ENCODE results near the gene PSD.

Gene PSD

DNA sequence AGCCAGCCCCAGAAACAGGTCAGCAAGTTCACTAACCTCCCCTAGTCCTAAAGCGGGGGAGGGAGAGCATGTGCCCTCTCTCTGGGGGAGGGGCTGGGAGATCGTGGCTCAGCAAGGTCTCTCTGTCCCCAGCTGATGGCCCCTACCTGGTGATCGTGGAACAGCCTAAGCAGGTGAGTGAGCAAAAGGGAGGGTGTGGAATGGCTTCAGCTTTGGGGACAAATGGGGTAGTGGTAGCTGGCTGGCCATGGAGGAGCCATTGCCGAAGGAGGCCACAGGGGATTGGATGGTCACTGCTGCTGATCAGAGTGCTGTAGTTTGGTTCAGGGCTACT, 22.3 kb downstream of the PSD start:
- in situ Hi-C loops (cut with MboI; ENCODE audit: low pct_unique_long_range_greater_than_20kb, low sequenced_read_pairs) = no loop called here

DNA sequence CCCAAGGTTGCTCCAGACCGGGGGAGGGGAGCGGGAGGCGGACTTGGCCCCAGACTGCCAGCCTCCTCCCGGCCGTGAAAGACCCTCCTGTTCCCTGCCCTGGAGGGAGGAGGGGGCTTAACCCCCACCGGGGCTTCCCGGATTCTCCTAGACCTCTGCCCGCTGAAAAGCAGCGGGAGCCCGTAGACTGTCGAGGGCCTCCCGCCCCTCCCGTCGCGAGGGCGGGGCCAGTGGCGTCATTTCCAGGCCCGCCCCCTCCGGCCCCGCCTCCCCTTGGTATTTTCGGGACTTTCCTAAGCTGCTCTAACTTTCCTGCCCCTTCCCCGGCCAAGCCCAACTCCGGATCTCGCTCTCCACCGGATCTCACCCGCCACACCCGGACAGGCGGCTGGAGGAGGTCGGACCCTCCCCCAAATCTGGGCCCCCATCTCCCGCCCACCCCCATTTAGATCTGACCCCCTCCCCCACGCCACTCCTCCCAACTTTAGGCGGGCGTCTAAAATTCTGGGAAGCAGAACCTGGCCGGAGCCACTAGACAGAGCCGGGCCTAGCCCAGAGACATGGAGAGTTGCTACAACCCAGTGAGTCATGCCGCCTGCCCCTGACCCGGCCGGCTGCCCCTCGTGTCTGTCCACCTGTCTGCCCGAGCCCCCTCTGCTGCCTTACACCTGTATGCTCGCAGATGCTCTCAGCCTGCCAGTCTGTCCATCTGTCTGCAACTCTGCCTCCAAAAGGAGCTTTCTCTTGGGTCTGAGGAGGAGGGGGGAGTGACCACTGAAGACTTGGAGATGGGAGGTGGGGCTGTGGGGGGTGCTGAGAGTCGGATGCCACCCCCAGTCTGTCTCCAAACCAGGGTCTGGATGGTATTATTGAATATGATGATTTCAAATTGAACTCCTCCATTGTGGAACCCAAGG, 22.9 kb downstream of the PSD start, which contains the start of gene NFKB2:
NFKB2 (plus strand) TSS at position 306 of the 917 bp plus-strand sequence; CDS start at position 561, 255 bp downstream.
- in situ Hi-C loops (cut with MboI; ENCODE audit: low pct_unique_long_range_greater_than_20kb, low sequenced_read_pairs) = no loop called here
- DNase-seq = peak; percentile 81

More for the DNA sequence above, 22.3 kb downstream of the PSD start:
- no peak for DNase-seq

DNA sequence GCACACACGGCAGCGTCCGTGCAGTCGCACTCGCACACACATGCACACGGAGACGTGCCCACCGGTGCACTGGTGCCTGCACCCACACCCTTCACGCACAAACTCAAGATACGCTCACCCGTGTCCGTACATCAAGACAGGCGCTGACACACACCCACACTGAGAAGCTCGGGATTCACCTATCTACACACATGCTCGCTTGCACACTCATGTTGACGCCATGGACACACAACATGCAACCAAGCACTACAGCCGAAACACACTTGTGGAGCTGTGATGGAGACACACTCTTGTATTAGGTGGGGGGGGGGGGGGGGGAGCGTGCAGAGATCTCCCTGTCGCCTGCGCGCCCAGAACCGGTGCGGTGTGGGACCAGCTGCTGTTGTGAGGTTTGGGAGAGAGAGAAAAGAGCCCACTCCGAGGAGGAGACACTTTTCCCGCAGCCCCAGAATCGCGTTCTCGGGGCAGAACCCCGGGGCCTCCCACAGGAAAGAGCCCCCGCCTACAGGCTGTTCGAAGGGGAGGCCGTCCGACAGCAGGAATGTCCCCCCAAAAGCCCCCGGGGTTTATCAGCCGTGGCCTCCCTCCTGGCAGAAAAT, 23.7 kb downstream of the PSD start:
- in situ Hi-C loops (cut with MboI; ENCODE audit: low pct_unique_long_range_greater_than_20kb, low sequenced_read_pairs) = no loop called here
- DNase-seq = peak; percentile 53

DNA sequence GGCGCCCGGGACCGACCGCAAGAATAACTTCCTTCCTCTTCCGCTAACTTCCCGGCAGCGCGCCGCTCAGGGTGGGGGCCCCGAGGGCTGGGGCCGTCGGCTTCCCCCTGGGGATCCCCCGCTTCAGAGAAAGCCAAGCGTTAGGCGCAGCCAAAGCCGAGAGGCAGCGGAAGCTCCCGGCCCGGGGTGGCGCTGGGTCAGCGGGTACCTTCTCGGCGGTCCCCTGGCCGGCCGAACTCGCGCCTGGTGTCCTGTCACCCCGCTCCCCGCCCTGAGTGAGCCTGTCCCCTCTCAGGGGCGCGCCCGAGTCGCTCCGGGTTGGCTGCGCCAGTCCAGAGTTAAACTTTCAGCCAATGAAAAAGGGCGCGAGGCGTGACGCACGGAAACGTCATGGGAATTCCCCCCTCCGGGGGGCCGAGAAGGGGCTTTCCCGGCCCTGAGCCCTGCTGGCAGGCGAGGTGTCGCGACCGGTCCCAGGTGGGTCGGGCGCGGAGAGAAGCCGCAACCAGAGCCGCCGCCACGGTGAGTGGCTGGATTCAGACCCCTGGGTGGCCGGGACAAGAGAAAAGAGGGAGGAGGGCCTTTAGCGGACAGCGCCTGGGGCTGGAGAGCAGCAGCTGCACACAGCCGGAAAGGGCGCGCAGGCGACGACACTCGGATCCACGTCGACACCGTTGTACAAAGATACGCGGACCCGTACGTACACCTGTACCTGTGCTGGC, 24.3 kb downstream of the PSD start:
- DNase-seq = peak; percentile 94
- in situ Hi-C loops (cut with MboI; ENCODE audit: low pct_unique_long_range_greater_than_20kb, low sequenced_read_pairs) = no loop called here

DNA sequence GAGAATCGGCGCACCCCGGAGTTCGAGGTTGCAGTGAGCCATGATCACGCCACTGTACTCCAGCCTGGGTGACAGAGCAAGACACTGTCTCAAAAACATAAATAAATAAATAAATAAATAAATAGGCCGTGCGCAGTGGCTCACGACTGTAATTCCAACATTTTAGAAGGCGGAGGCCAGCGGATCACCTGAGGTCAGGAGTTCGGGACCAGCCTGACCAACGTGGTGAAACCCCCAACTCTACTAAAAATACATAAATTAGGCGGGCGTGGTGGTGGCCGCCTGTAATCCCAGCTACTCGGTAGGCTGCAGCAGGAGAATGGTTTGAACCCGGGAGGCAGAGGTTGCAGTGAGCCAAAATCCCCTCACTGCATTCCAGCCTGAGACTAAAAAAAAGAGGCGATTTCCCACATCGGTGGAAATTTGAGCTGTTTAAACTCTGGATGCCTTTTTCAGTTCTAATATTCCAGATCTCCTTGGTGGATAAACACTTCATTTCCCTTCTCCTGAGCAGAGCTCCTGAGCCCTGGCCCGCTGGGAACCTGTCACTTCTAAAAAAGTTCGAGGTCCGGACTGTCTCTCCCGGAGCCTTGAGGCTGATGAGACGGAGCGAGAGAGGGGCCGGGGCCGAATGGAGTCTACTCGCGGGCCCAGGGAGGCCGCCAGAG, 25.0 kb downstream of the PSD start:
- in situ Hi-C loops (cut with MboI; ENCODE audit: low pct_unique_long_range_greater_than_20kb, low sequenced_read_pairs) = no loop called here

DNA sequence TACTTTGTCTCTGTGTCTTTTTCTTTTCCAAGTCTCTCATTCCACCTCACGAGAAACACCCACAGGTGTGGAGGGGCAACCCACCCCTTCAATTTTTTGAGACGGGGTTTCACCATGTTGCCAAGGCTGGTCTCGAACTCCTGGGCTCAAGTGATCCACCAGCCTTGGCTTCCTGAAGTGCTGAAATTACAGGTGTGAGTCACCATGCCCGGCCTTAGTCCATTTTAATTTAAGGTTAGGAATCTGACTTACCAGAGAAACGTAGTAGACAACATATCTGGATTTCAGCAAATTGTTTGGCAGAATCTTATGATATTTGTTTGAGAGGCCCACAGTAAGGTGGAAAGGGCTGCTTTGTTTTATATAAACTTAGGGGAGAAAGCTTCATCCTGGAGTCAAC, 26.3 kb downstream of the PSD start:
- in situ Hi-C loops (cut with MboI; ENCODE audit: low pct_unique_long_range_greater_than_20kb, low sequenced_read_pairs) = no loop called here
- no peak for DNase-seq

More for the DNA sequence above, 25.0 kb downstream of the PSD start:
- DNase-seq = no peak

DNA sequence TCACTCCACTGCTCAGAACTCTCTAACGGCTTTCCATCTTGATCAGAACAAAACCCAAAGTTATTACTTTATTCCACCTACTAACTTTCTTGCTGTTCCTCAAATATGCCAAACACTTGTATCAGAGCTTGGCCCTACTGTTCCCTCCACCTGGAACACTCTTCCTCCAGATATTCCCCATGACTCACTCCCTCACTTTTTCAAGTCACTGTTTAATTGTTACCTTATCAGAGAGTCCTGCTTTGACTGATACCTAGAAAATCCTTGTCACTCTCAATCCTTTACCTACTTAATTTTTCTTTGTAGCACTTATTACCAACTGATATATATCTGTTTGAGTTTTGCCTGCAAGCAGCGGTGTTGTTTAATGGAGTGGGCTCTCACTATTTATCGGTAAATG, 28.7 kb downstream of the PSD start:
- DNase-seq = no peak
- in situ Hi-C loops (cut with MboI; ENCODE audit: low pct_unique_long_range_greater_than_20kb, low sequenced_read_pairs) = no loop called here

DNA sequence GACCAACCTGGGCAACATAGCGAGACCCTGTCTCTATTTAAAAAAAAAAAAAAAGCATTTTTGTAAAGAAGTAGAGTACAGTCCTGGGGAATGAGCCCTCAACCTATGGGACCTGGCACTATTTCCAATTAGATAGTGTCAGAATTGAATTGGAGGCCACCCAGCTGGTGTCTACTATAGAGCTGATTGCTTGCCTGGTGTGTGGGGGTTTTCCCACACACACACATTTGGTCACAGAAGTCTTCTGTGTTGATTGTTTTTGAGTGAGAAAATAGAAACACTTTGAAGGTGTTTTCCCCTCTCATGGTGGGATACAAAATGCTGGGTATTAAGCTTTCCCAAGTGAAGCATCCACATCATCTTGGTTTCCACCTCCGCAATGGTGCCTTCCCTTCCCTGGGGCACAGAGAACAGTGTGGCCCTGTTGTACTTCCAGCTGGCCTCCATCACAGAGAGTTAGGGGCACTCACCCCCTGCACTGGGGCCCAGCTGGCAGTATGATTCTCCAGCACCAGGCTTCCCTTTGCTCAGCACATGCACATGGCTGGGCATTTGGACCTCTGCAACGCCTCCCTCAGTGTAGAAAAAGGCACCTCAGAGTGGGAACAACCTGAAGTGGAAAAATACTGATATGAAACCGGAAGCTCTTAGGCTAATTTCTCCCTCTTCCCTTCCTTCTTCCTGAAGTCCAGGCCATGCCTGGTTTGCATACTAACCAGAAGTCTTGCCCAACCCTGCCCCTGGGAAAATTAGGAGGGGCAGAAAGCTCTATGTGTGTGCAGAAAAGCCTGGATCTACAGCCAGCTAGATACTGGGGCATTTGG, 33.8 kb downstream of the PSD start:
- in situ Hi-C loops (cut with MboI; ENCODE audit: low pct_unique_long_range_greater_than_20kb, low sequenced_read_pairs) = no loop called here
- DNase-seq = peak; percentile 24

DNA sequence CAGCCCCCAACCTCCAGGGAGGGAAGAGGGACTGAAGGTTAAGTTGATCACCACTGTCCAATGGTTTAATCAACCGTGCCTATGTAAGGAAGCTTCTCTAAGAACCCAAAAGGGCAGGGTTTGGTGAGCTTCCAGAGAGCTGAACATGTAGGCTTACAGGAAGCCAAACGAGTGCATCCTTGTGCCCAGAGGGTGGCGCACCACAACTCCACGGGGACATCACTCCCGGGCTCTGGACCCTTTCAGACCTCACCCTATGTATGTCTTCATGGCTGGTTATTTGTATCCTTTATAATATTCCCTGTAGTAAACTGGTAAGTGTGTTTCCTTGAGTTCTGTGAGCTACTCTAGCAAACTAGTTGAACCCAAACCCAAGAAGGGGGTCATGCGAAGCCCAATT, 34.5 kb downstream of the PSD start:
- in situ Hi-C loops (cut with MboI; ENCODE audit: low pct_unique_long_range_greater_than_20kb, low sequenced_read_pairs) = no loop called here

DNA sequence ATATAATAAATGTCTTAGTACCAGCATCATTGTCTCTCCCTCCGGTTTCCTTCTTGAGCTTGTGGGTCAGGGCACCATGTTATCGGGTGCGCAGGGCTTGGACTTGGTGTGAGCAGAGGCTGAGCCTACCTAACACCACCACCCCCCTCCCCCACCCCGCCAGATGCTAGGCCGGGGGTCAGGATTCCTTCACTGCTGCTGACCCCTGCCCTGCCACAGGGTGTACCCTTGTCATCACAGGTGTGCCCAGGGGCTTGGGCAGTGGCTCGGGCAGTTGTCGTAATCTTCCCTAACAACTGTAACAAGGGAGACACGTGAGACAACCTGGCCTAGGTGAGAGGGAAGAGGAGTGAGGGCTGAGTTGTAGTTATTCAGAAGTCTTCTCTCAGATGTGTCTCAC, 35.7 kb downstream of the PSD start:
- in situ Hi-C loops (cut with MboI; ENCODE audit: low pct_unique_long_range_greater_than_20kb, low sequenced_read_pairs) = no loop called here
- DNase-seq = no peak

More for the DNA sequence above, 34.5 kb downstream of the PSD start:
- peak; percentile 11 for DNase-seq

DNA sequence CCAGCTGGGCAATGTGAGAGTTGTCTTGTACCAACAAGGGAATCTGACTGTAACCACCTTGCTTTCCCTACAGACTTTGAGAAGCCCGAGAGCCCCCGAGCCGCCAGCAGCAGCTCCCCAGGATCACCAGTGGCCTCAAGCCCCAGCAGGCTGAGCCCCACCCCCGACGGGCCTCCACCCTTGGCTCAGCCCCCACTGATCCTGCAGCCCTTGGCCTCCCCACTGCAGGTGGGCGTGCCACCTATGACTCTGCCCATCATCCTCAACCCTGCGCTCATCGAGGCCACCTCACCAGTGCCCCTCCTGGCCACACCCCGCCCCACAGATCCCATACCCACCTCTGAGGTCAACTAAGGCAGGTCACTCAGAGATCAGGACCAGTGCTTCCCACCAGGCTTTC, 36.6 kb downstream of the PSD start:
- in situ Hi-C loops (cut with MboI; ENCODE audit: low pct_unique_long_range_greater_than_20kb, low sequenced_read_pairs) = no loop called here
- no peak for DNase-seq

DNA sequence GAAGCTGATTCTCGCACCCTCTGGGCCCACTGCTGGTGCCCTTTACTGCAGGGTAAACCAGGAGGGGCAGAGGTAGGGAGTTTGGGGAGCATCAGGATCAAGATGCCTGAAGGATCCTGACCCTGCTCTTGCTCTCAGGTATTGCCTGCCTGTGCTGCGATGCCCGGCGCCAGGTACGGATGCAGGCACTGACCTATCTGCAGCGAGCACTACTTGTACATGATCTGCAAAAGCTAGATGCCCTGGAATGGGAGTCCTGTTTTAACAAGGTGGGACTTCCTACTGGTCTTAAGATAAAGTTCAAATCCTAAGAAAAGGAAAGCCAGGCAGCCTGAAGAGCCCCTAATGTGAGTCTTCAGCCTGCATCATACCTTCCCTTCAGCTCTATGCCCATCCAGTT, 39.2 kb downstream of the PSD start:
- DNase-seq = no peak
- in situ Hi-C loops (cut with MboI; ENCODE audit: low pct_unique_long_range_greater_than_20kb, low sequenced_read_pairs) = no loop called here

DNA sequence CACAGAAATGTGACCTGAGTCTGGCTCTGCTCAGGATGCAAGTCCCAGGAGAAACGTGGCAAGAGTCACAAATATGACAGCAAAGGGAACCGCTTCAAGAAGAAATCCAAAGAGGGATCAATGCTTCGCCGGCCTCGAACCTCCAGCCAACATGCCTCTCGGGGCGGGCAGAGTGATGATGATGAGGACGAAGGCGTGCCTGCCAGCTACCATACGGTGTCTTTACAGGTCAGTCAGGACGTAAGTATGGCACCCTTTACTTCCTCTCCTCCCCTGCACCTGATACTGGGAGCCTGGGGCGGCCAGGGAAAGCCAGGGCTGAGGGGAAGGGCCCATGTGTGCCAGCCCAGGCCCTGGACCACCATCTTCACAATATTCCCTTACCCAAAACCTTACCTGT, 41.7 kb downstream of the PSD start:
- DNase-seq = no peak
- in situ Hi-C loops (cut with MboI; ENCODE audit: low pct_unique_long_range_greater_than_20kb, low sequenced_read_pairs) = no loop called here

DNA sequence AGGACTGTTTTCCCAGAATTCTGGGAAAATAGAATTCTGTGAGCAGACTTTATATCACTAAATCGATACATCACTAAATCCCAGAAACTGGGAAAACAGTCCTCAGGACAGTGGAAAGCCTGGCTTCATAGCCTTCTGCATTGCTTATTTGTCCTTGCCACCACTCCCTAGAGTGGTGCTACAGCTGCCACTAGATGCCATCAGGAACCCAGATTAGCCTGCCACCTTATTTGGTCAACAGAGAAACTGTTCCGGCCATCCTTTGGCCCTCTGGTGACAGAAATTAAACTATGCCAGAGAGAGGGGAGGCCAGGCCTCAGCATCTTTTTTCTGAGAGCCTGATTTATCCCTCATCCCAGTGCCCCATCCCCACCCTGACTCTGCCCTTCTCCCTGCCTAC, 42.7 kb downstream of the PSD start:
- no peak for DNase-seq
- in situ Hi-C loops (cut with MboI; ENCODE audit: low pct_unique_long_range_greater_than_20kb, low sequenced_read_pairs) = no loop called here

DNA sequence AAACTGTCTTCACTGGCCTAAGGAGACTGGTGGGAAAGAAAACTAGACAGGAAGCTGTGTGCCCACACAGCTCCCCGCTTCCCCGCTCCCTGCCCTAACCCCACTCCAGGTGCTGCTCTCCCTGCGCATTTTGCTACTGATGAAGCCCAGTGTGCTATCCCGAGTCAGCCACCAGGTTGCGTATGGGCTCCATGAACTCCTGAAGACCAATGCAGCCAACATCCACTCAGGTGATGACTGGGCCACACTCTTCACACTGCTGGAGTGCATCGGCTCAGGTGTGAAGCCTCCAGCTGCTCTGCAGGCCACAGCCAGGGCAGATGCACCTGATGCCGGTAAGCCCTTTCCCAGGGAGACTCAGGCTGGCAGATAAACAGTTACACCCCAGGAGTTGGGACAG, 43.3 kb downstream of the PSD start:
- DNase-seq = no peak
- in situ Hi-C loops (cut with MboI; ENCODE audit: low pct_unique_long_range_greater_than_20kb, low sequenced_read_pairs) = no loop called here

DNA sequence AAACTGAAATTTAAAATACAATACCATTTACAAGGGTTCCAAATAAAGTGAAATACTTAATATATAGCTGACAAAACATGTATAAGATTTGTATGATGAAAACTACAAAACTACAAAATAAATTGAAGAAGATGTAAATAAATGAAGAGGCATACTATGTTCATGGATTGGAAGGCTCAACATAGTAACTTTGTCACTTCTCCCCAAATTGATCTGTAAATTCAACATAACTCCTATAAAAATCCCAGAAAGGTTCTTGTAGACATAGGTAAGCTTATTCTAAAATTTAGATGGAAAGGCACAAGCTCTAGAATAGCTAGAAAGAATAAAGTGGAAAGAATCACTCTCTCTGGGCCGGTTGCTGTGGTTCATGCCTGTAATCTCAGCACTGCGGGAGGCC, 47.3 kb downstream of the PSD start:
- in situ Hi-C loops (cut with MboI; ENCODE audit: low pct_unique_long_range_greater_than_20kb, low sequenced_read_pairs) = no loop called here
- DNase-seq = no peak

DNA sequence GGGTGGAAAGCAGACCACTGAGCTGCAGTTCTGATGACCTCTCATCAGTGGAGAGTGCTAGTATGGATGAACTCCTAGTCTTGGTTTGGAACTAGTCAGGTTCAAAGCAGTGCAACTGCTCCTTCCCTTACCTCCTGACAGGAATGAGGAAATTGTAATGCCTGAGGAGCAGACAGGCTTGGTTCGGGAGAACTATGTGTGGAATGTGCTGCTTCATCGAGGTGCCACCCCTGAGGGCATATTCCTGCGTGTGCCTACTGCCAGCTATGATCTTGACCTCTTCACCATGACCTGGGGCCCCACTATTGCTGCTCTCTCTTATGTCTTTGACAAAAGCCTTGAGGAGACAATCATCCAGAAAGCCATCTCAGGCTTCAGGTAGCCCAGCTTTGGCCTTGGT, 50.5 kb downstream of the PSD start:
- in situ Hi-C loops (cut with MboI; ENCODE audit: low pct_unique_long_range_greater_than_20kb, low sequenced_read_pairs) = no loop called here
- no peak for DNase-seq

DNA sequence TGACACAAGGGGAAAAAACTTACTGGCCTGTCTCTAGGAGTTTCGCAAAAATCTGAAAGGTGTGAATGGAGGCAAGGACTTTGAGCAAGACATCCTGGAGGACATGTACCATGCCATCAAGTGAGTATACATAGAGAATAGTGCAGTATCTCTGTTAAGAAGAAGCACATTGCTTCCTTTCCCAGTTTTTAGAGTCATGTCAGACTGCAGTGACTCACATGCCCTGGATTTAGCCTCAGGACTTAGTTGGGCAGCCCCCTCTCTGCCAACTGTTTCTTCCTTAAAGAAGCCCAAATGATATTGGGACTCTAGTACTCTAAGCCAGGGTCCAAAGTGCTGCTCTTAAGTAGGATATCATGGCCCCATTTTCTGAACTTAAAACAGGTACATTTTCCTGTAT, 51.1 kb downstream of the PSD start:
- DNase-seq = no peak
- in situ Hi-C loops (cut with MboI; ENCODE audit: low pct_unique_long_range_greater_than_20kb, low sequenced_read_pairs) = no loop called here

Measured in KBM-7 (cell line).